IPS-18a (cell line): ENCODE data around the gene C4orf51.

Experiments
- H3K27ac ChIP-seq: one replicate; pipeline ENCODE4 v1.5.1; 2013; ENCODE audit warnings: low read length
- H3K27me3 ChIP-seq: one replicate; pipeline ENCODE4 v1.6.1; 2013; ENCODE audit warnings: mild to moderate bottlenecking, low read length; ENCODE audit not compliant: control insufficient read depth, insufficient read depth
- H3K36me3 ChIP-seq: one replicate; pipeline ENCODE4 v1.6.1; 2013; ENCODE audit warnings: low read depth, low read length; ENCODE audit not compliant: control insufficient read depth
- H3K4me1 ChIP-seq: one replicate; pipeline ENCODE4 v1.6.1; 2013; ENCODE audit warnings: low read depth, low read length; ENCODE audit not compliant: control insufficient read depth
- H3K4me3 ChIP-seq: one replicate; pipeline ENCODE4 v1.5.1; 2013; ENCODE audit warnings: low read length
- H3K9ac ChIP-seq: one replicate; pipeline ENCODE4 v1.6.1; 2013; ENCODE audit warnings: mild to moderate bottlenecking, low read length, moderate library complexity
- H3K9me3 ChIP-seq: one replicate; pipeline ENCODE4 v1.6.1; 2013; ENCODE audit warnings: low read depth, low read length; ENCODE audit not compliant: control insufficient read depth

C4orf51 gene

DNA sequence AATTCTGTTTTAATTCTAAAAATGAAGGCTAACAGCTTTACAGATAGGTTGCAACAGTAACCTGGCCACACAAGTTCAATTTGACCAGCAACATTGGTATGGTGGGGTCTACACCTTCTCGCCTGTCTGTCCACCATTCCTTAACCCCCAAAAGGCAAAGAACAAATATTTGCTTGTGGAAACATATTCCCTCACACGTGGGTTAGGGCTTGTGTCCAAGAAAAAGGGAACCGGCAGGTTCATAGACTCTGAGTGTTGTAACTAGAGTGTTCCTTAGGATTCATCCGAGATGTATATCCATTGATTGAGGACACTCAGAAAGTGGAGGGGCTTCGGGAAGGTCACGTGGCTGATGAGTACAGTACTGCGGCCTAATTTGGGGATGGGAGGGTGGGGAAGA is 54.1 kb downstream of the C4orf51 start:
- Histone ChIP-seq H3K36me3 (no peaks in the 10 kb centered on the region), H3K4me1 (peaks cover 28% of the 10 kb centered on the region), H3K27ac (no peak overlapping the region), H3K4me3 (peak overlapping the region; percentile 55), H3K9me3 (no peaks in the 10 kb centered on the region), H3K9ac (peak overlapping the region; percentile 74), H3K27me3 (no peaks in the 10 kb centered on the region)

DNA sequence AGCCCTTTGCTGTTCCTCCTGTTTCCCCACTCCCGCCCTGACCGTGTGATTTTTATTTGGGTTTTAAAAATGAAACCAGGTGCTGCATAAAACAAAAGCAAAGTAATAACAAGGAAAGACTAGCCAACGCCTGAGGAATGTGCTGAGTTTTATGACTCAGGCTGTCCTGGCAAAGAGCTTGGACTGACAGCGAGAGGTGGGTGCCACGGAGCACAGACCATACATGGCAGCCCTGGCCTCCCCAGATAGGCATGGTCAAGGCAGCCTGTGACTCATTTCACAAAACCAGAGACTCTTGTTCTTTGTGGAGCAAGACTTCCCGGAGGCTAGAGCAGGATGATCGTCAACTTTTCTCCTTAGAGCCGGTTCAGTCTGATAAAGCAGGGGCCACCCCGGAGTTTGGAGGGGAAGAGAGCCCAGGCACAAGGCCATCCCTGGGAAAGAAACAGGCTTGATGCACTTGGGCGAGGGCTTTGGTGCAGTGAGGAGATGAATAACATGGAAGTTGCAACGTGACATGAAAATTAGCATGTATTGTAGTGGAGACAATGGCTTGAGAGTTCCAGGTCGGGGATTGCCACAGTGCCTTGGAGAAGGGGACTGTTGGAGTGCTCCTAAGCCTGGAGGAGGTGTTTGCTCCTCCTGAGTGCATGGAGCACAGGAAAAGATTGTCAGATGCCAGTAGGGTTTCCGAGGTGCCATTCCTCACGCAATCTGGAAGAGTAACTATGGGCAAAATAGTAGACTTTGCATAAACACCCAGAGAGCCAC is 54.8 kb downstream of the C4orf51 start:
- Histone ChIP-seq H3K9me3 (no peaks in the 10 kb centered on the region), H3K9ac (no peak overlapping the region), H3K4me1 (peaks cover 28% of the 10 kb centered on the region), H3K36me3 (no peaks in the 10 kb centered on the region), H3K27me3 (no peaks in the 10 kb centered on the region), H3K27ac (no peak overlapping the region), H3K4me3 (no peak overlapping the region)

DNA sequence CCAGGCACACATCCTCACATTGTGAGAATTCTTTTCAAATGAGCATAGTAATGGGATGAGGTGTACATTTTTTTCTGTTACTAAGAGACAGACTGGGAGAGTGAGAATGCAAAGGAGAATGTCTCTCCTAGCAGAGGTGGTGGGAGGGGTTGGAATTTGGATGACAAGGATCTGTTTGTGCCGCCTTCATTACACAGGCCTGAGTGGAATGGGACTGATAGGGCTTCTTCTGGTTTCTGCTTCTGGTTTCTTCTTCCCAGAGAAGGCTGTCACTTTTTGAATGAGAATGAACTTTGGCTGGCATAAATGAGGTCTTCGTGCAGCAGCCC is 55.4 kb downstream of the C4orf51 start:
- H3K4me1 ChIP-seq: peaks cover 28% of the 10 kb centered on the region
- H3K27me3 ChIP-seq: no peaks in the 10 kb centered on the region
- no peak overlapping the region for H3K27ac ChIP-seq
- H3K4me3 ChIP-seq: no peak overlapping the region
- no peaks in the 10 kb centered on the region for H3K9me3 ChIP-seq
- H3K36me3 ChIP-seq: no peaks in the 10 kb centered on the region
- no peak overlapping the region for H3K9ac ChIP-seq

DNA sequence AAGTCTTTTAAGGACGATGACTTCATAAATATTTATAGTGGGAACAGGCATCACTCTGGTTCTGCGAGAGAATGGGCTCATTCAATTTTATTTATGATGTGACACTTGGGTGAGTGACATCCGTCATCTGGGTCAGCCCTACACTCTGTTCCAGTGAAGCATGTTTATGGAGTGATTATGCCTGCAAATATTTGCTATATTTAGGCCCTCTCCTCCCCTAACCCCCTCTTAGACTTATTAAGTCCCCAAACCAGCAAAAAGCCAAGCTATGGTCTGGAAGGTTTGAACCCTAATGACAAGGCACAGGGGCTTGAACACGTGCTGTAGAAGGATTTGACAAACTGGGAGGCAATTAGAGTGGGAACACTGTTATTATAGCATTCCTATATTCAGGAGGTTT is 55.9 kb downstream of the C4orf51 start:
- peaks cover 28% of the 10 kb centered on the region for H3K4me1 ChIP-seq
- H3K9me3 ChIP-seq: no peaks in the 10 kb centered on the region
- no peak overlapping the region for H3K27ac ChIP-seq
- H3K4me3 ChIP-seq: no peak overlapping the region
- no peaks in the 10 kb centered on the region for H3K36me3 ChIP-seq
- no peak overlapping the region for H3K9ac ChIP-seq
- no peaks in the 10 kb centered on the region for H3K27me3 ChIP-seq

DNA sequence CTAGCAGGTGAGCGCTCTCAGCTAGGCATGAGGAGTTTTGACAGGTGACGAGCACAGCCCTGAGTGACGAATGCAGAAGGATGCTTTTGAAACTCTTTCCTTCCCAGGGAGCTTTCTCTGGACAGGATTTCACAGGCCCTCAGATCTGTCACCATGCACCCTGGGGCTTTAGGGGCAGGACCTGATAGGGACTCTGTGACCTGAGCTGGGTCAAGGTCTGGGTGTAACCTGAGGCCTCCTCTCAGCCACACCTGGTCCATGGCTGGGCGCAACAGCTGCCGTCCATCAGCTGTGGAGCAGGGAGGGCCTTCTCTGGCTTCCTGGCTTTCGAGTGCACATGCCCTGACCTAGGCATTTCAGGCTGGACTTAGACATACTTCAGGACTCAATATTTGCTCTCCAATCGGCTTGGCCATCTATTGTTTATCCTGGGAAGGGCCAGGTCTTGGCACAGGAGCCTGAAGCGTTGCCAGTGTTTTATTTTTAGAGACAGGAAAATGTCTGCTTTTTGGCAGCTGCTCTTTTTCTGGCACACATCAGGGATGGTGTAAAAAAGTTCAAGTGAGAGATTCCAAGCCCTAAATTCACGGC is 56.4 kb downstream of the C4orf51 start:
- Histone ChIP-seq H3K27me3 (no peaks in the 10 kb centered on the region), H3K4me1 (peaks cover 28% of the 10 kb centered on the region), H3K27ac (no peak overlapping the region), H3K9me3 (no peaks in the 10 kb centered on the region), H3K4me3 (no peak overlapping the region), H3K36me3 (no peaks in the 10 kb centered on the region), H3K9ac (no peak overlapping the region)

DNA sequence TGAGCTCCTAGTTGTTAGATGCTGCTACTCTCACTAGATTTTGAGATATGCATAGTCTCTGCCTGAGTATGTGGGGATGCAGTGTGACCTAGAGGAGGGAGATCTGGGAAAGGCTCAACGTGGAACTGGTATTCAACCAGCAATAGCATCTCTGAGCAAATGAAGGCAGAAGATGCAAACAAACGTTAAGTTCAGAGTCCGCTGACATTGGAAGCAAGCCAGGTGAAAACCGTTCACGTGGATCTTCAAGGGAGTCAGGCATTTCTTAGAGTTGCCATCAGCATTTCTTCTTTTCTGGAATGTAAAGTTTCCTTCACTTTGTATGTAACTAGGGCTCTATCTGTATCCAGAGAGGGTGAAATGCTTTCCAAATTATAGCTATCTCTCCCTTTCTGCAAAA is 59.9 kb downstream of the C4orf51 start:
- Histone ChIP-seq H3K27ac (no peak overlapping the region), H3K4me3 (no peak overlapping the region), H3K4me1 (peaks cover 10% of the 10 kb centered on the region), H3K9me3 (no peaks in the 10 kb centered on the region), H3K9ac (no peak overlapping the region), H3K36me3 (no peaks in the 10 kb centered on the region), H3K27me3 (no peaks in the 10 kb centered on the region)

DNA sequence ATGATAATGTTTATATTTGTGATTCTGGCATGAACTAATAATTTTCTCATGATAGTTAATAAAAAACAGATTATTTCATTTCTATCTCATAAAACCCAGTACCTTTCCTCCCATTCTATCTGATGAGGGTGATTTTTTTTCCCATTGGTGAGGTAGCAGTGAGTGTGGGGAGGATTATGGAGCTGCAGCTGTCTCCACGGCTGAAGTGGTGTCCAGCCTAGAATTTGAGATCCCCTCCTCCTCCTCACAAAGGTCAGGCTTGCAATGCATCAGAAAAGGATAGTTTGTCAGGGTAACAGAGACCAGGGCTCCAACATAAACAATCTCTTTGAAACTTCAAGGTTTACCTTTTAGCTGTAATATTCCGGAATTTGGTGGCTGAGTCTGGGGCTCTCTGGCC is 60.9 kb downstream of the C4orf51 start:
- H3K9me3 ChIP-seq: no peaks in the 10 kb centered on the region
- peaks cover under 1% of the 10 kb centered on the region for H3K4me1 ChIP-seq
- no peaks in the 10 kb centered on the region for H3K27me3 ChIP-seq
- H3K4me3 ChIP-seq: no peak overlapping the region
- no peaks in the 10 kb centered on the region for H3K36me3 ChIP-seq
- H3K9ac ChIP-seq: no peak overlapping the region
- no peak overlapping the region for H3K27ac ChIP-seq

DNA sequence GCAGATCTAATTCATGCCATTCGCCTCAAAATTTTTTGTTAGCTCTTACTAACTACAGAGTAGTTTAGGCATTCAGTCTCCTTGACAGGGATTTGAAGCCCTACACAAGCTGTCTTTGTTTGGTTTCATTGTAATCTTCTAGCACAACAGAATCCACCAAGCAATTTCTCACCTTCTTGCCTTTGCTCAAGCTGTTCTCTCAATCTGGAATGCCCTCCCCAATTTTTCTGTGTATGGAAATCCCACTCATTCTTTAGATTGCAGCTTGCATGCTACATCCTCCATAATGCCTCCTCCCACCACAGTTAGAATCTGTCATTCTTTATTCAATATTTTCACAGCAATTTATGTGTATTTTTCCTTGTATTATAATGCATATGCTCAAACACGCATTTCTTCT is 63.7 kb downstream of the C4orf51 start:
- H3K9ac ChIP-seq: no peak overlapping the region

DNA sequence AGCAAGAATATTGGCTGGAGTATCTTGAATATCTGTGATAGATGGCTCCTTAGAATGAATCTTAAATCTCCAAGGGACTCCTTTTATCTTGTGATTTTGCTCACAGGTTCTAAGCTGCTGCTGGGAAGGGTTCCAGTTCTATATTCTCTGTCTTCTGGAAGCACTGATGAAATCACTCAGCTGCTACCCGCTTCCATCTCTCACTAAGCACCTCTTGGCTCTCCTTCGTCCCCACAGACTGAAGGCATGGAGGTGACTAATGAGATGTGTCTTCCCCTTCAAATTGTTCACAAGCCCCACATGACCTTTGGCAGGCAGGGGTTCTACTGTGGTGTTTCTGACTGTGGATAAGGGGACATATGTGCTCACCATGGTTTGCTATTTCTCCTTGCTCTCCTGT is 75.9 kb downstream of the C4orf51 start:
- no peaks in the 10 kb centered on the region for H3K4me1 ChIP-seq
- H3K27me3 ChIP-seq: no peaks in the 10 kb centered on the region
- no peak overlapping the region for H3K4me3 ChIP-seq
- no peaks in the 10 kb centered on the region for H3K9me3 ChIP-seq
- H3K9ac ChIP-seq: no peak overlapping the region
- no peak overlapping the region for H3K27ac ChIP-seq
- peaks cover 13% of the 10 kb centered on the region for H3K36me3 ChIP-seq

More for the DNA sequence above, 63.7 kb downstream of the C4orf51 start:
- Histone ChIP-seq H3K36me3 (no peaks in the 10 kb centered on the region), H3K9me3 (no peaks in the 10 kb centered on the region), H3K27ac (no peak overlapping the region), H3K4me3 (no peak overlapping the region), H3K27me3 (no peaks in the 10 kb centered on the region), H3K4me1 (no peaks in the 10 kb centered on the region)

DNA sequence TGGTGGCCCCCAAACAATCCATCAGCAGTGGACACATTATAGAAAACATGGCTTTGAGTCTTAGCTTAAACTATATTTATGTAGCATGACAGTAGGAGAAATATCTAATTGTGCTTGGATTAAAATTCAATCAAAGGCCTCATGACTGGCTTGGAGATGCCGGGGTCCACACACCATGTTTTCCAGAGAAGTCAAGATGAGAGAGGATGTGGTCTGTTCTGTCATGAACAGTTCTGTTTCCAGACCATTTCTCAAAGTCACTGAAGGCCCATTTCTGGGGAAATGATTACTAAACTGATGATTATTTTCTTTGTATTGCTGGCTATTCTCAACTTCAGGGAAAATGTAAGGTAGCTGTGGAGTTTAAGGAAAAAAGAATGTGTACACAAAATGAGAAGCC is 76.3 kb downstream of the C4orf51 start:
- Histone ChIP-seq H3K9ac (no peak overlapping the region), H3K4me1 (no peaks in the 10 kb centered on the region), H3K4me3 (no peak overlapping the region), H3K36me3 (peaks cover 17% of the 10 kb centered on the region), H3K9me3 (no peaks in the 10 kb centered on the region), H3K27me3 (no peaks in the 10 kb centered on the region), H3K27ac (no peak overlapping the region)

DNA sequence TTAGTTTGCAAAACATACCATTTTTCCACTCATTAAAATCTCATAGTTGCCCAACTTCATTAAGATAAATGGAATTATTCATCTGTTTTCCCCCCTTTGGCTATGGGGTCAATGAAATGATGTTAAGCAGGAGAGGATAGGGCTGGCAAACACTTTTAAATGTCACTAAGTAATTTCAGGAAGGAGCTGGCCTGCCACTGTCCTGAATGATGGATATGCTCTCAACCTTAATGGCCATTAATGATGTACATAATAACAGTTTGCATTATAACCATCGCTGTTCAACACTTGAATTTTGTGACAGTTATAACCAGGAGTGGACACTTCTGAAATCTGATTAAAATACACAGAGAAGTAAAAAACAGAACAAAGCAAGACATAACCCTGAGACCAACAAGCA is 77.2 kb downstream of the C4orf51 start:
- no peak overlapping the region for H3K27ac ChIP-seq
- no peaks in the 10 kb centered on the region for H3K9me3 ChIP-seq
- H3K27me3 ChIP-seq: no peaks in the 10 kb centered on the region
- no peaks in the 10 kb centered on the region for H3K4me1 ChIP-seq
- no peak overlapping the region for H3K4me3 ChIP-seq
- no peak overlapping the region for H3K9ac ChIP-seq
- H3K36me3 ChIP-seq: peaks cover 22% of the 10 kb centered on the region

DNA sequence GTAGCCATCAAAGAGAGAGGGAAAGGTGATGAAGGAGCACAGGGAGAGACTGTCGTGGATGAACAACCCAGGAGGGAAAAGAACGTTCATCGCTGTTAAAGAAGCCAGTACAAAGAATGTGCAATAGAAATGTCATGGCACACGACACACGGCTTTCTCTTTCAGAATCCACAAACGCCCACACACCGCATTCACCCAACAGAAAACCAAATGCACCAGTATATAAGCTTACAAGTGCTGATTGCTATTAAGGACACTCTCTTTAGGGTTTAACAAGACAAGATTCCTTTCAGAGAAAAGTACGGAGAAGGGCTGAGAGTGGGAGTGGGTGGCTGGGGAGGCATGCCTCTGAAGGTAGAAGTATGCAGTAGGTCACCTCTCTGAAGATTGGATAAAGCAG is 80.2 kb downstream of the C4orf51 start:
- Histone ChIP-seq H3K36me3 (peaks cover 51% of the 10 kb centered on the region), H3K9ac (no peak overlapping the region), H3K4me1 (no peaks in the 10 kb centered on the region), H3K27me3 (no peaks in the 10 kb centered on the region), H3K4me3 (no peak overlapping the region), H3K9me3 (no peaks in the 10 kb centered on the region), H3K27ac (no peak overlapping the region)
